ENCODE data around the gene UST.
A peak's percentile ranks its signal among the peaks of the same experiment; 100 is the strongest.

The UST gene

DNA sequence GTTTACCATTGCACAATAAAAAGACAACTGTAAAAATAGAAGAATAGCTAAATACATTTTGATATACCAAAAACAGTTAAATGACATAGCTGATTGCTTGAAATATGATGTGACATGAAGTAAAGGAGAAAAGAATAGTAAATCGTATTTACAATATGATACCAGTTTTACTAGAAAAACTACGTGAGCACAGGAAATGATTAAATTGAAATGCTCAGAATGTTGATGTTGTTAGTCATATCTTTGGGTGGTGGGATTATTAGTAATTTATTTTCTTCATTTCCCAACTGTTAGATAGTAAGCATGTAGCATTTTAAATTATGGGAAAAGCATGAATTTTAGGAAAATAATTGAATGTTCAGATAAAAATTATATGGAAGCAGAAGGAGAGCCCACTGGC lies 302.4 kb downstream of the UST start:
- DNase-seq = no peak

DNA sequence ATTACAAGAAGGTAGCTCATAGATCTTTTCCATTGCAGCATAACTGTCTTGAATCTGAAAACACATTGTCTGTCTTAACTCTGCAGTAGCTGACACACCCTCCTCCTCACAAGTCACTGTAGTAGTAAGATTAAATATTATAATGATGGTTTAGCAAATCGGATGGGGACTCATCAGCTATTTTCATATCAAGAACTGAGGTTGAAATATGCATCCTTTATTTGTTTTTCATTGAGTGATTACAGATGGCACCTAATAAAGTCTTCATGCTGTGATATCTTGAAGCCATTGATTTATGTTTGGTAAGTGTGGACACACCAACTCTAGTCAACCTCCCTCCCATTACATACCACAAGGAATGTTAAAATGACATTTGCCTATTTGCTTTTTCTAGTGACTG lies 303.3 kb downstream of the UST start:
- DNase-seq = no peak

DNA sequence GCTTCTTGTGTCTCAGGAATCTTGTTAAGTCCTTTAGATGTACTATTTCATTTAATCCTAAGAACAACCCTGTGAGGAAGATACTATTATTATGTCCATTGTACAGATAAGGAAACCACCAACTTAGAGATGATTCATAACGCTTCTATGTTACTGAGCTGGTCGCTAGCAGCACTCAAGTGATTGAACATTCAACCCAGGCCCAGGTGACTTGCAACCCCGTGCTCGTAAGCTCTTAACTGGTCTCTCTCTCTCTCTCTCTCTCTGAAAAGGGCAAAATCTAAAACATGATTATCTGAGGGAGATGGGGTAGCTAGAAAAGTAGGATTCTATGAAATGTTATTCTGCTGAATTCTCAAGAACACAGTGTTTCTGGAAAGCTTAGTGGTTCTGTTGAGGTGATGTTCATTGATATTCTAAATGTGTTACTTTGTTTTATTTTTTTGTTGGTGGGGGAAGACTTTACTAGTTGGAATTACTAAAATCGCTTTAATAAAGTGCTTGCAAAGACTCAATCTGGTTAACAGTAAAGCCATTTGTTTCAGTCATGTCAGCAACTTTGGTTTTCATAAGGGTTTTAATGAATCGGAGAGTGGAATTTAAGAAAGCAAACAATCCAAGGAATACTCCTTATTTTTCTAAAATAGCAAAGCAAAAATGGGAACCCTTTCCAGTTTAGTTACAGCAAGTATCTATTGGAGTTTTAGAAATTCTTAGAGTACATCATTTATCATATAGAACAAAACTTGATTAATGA lies 305.7 kb downstream of the UST start:
- DNase-seq = peak; percentile 25

DNA sequence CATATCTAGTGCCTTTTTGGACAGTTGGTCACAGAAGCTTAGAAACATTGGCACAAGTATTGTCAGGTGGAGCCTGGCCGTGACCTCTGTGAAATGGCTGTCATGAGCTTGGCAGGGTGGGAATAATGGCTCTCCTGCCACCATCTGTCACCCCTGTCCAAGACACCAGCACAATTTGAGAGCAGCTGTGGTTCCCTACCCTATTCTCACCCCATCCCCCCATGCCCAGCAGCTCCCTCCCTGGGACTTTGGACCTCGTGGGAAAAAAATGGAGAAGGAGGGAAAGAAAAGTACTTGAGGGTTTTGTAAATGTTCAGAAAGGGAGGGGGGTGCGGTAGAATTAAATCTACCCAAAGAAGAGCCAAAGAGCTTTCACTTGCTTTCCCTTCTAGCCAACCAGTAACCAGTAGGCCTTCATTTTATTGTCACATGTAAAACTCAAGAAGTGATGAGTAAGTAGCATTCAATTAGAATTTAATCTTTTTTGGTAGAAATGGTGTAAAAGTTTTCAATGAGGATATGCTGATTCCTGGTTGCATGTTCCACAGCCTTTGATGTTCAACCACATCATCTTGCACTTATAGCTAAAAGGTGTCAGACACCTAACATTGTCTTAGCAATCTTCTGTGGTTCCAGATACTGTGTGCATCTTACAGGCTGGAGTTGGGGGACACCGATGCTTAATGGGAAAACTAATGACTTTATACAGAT lies 307.2 kb downstream of the UST start:
- DNase-seq = no peak

DNA sequence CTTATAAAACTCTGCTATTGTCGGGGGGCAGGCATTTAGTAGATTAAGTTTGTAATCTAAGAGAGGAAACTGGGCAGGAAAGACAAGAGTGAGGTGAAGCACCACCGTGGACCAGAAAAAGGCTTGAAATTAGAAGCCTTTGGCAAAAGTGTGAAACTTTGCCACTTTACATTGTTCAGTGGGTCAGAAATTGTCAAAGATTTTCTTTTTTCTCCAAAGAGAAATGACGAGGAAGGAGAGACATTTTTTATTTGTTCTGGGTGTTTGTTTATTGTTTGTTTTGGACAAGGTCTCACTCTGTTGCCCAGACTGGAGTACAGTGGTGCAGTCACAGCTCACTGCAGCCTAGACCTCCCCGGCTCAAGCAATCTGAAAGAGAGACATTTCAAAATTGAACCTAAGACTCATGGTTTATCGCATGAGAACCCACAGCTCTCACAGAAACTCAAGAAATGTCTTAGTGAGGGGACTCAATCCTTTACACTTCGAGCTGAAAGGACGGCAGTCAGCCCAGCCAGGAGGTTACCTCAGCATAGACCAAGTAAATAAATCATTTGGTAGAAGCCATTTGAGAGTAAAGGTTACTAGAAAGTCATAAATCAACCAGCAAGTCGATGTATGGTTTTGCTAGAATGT lies 307.8 kb downstream of the UST start:
- DNase-seq = no peak

DNA sequence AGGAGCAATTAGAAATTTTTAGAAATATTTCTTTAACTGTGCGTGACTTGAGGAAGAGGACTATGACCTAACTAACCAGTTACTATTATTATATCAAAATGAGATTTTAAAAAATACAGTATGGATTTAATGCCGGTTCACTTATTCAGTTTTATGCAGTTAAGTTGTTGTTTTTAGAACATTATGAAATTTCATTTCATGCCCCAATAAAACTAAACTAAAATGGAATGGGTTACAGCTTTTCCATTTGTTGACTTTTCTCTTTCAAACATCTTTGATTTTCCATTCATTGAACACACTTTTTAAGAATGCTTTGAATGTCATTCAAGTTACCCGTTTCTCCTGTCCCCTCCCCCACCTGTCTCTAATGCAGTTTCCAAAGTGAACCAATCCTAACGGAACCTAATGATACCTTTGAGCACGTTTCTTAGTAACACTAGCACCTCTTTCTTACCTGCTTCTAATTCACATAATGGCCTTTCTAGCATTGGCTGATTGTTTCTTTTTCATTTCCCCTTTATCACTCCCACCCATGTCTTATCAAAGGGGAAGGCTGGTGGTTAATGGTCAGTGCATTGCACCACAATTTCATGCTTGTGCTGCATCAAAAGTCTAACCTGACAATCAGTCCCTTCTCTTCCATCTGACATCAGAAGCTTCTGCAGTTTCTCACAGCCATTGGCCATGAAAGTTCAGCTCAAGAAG lies 308.5 kb downstream of the UST start:
- peak; percentile 91 for DNase-seq

DNA sequence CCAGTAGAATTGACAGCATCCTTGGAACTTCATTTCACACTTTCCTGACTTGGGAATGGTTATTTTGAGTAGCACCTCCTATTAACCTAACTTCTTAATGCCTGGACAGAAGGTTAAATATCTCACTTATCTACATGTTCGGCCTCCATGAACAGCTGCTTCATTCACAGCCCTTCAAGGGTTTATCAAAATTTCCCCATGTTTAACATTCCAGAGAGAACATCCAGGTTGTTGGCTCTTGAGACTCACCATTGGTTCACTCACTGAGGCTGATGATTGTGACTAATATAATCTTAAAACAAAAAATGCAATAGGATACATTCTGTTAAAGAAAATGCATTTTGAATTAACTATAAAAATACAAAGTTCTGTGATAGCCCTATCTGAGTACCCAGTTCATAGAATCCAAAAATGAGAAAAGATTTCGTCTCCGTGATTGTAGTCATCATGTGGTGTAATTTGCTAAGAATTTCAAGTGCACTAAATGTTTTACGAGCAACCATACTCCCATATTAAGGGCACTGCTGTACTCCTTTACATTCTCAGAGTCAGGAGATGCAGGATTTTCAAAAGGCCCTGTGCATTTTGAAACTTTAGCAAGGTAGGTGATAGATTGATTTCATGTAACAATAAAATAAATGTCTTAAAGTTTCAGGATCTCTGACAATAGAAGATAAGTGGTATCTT lies 310.1 kb downstream of the UST start:
- DNase-seq = no peak

GRCh38 chr6:149057464-149057840 lies 310.6 kb downstream of the UST start:
- DNase-seq = peak; percentile 61

DNA sequence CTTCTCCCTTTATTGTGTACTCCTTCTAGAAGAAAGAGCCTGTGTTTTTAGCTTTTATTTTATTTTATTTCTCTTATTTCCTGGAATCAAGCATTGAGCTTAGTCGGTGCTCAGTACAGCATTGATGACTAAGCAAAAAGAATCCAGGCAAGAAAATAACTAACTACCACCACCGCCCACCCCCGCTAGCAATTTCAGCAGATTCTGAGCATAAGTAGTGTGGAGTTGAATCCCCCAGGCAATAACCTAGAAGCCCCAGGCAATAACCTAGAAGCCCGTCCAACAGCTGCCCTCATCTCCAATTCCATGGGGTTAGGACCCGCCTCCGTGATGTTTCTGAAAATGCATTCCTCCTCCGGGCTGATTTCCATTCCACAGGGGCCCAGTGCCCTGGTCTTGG lies 312.7 kb downstream of the UST start:
- DNase-seq = peak; percentile 45

GRCh38 chr6:149060300-149060984 lies 313.6 kb downstream of the UST start:
- DNase-seq = peak; percentile 89

GRCh38 chr6:149060985-149061760 lies 314.3 kb downstream of the UST start:
- peak; percentile 64 for DNase-seq

DNA sequence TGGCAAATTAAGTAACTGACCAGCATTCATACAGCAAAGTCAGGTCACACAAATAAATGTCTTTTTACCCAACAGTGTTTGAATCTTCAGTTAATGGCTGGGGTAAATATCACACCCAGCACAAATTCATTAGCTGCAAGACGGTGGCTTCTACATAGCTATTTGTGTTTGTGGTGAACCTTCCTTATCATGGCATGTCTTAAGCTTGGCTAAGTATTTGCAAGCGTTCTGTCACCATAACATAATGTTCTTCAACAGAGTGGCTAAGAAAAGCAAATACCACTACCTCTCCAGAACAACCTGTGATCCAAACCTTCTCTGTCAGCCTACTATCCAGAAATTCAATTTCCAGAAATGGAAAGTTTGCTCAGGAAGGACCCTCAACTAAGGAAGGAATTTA lies 315.1 kb downstream of the UST start:
- DNase-seq = peak; percentile 69

DNA sequence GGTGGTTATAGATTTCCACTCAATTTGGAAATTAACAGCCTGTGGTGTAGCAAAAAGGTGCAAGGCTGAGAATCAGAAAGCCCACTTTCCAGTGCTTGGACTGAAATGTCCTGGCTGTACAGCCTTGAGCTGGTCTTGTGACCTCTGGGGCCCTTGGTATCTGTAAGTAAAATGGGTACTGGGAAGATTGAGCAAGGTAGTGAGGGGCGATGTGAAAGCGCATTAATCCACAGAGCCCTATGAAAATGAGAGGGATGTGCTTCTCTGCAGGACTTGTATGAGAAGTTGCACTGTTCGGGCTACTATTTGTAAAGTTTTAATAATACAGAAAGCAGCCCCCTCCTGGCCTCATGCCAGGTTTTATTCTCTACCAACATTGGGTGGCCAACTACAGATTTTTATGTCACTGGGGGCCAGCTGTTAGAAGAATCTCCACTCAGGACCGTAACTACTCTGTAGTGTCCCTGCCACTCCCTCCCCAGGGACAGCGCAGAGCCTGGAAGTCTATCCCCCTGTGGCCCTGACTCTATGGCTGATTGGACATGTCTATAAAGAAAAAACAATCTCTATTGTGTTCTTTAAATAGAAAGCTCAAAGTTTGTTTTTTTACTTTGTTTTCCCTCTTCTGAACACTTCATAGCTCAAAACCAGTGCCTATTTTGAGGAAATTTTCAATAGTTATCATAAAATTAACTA lies 316.0 kb downstream of the UST start:
- no peak for DNase-seq

- DNase-seq = no peak
These were observed 316.6 kb downstream of the UST start for GRCh38 chr6:149063468-149063867.

DNA sequence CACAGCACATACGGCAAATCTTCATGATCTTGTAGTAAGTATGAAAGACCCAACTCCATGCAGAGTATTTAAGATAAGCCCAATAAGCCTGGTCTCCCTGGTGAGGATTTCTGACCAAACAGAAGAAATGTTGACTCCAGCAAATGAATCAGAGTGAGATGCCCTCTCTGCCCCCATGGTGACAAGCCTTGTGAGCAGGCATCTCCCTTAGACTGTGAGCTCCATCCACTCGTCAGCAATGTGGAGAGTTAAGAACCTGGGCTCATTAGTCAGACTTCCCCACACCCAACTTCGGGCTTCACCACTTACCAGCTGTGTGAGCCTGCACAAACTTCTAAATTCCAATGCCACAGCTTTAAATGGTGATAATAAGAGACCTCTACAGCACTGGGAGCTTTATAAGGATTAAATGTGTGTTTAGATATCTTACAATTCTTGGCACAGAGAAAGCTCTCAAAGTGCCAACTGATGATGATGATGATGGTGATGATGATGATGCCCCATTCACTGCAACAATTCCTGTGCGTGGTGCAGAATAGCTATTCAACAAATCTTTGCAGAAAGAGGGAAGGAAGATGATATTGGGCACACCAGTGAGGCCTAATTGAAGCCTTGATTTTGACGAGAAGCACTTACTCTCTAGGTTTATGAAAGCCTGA lies 317.3 kb downstream of the UST start:
- DNase-seq = no peak

GRCh38 chr6:149064660-149065015 lies 317.8 kb downstream of the UST start:
- no peak for DNase-seq

DNA sequence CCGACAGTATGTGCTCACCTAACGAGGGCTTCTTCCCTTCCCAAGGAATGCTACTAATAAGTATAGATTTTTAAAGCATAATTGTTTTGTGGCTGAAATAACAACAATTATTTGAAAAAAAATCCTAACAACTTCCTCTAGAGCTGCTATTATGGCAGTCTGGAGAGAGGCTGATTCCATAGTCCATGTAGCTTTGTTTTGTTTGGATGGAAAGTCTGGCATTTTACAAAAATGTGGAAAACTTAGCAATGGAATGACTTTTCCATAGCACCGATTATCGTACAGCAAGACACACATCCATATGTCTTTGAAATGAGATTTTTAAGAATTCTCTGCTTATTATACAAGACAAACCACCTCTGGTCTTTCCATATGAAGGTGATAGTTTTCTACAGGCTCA lies 318.3 kb downstream of the UST start:
- no peak for DNase-seq

DNA sequence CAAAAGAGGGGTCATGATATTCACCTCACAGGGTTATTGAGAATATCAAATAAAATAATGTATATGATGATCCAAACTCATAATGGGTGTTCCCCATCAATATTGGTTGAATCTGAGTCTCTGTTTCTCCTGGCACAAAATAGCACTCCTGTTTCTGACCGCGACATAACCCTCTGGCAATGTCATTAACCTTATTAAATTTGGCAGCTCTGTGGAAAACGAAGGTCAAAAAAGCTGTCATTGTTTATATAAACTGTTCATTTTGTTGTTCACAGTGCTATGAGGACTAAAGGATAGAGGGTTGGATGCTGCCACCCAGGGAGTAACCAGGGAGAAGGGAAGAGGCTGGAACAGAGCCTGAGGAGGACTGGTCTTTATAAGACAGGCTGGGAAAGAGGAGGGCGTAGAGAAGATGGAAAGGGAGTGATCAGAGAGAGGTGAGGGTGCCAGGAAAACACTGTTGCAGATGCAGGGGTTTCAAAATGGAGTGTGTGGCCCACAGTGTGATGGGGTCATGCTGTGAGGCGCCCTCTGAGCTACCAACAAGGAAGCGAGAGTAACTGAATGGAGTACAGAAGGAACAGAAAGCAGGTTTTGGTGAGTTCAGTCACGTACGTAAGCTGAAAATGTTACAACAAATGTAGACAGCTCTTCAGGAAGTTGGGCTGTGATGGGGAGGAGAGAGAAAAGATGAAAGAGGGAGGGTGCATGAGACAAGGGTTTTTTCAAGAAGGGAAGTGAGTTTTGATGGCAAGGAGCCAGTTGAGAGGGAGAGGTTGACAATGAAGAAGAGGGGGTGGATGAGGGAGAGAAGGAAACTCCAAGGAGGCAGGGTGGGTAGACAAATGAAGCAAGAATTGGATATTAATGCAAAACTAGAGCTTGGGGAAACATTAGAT lies 319.1 kb downstream of the UST start:
- DNase-seq = peak; percentile 87

DNA sequence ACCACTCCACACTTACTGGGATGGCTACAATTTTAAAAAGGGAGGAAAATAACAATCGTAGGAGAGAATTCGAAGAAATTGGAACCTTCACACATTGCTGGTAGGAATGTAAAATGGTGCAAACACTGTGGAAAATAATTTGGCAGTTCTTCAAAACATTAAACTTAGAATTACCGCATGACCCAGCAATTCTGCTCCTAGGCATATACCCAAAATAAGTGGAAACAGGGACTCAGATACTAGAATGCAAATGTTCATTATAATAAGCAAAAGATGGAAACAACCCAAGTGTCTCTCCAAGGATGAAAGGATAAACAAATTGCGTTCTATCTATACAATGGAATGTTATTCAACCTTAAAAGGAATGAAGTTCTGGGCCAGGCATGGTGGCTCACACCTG lies 325.2 kb downstream of the UST start:
- no peak for DNase-seq

All from hematopoietic multipotent progenitor cell treated with erythropoietin and hydrocortisone succinate and interleukin-3 and kit ligand, for 4 days (in vitro differentiated cells).